Gastroesophageal sphincter (tissue), 3 donors: ENCODE measurements around the gene CCZ1.
"Not testable (repeated sequence)": the region's sequence is repeated elsewhere in the genome, so short reads cannot be mapped to it uniquely, and the experiment has no call there.

ENCODE experiments used
- EP300 ChIP-seq: sonication (generic); formaldehyde crosslinking; IDR thresholded peaks from one replicate; pipeline ENCODE4 v1.6.1; 2017; ENCODE audit warnings: antibody characterized with exemption, mild to moderate bottlenecking
- POLR2A ChIP-seq, 2 donors: fragments of 450-650 bp; IDR thresholded peaks; one replicate each; pipeline ENCODE4 v1.6.1; 2017; ENCODE audit warnings: antibody characterized with exemption in 2 of 2, mild to moderate bottlenecking in 2 of 2, moderate library complexity in 1 of 2
- POLR2AphosphoS5 ChIP-seq: sonication (generic); formaldehyde crosslinking; IDR thresholded peaks from one replicate; pipeline ENCODE4 v1.6.1; 2017; ENCODE audit warnings: antibody characterized with exemption
- TF ChIP-seq, protein P1 (sequence below), 4 experiments: fragments of 200-600 bp in 2 of 4; fragments of 450-650 bp in 2 of 4; sonication (generic) in 1 of 4; IDR thresholded peaks; one replicate each; pipeline ENCODE4 v1.5.1; 2017 to 2019; ENCODE audit warnings: antibody characterized with exemption in 4 of 4, mild to moderate bottlenecking in 2 of 4, moderate library complexity in 2 of 4

DNA sequence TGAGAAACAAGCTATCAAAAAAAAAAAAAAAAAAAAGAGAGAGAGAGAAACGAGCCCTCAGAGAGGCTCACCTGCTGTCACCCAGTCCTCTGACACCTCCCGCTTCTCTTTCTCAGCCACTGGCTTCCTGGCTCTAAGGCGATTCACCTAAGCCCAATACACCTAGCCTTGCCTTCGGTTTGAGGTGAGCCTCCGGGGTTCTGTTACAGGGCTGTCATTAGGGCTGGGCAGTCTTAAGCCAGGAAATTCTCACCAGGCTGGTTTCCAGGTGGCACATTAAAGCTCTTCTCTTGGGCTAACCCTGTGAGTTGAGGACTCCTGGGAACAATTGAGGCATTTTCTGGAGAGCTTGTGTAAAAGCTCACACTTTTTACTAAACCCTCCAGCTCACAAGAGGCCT is 10.5 kb upstream of the CCZ1 start:
- TF ChIP-seq, protein P1, sequence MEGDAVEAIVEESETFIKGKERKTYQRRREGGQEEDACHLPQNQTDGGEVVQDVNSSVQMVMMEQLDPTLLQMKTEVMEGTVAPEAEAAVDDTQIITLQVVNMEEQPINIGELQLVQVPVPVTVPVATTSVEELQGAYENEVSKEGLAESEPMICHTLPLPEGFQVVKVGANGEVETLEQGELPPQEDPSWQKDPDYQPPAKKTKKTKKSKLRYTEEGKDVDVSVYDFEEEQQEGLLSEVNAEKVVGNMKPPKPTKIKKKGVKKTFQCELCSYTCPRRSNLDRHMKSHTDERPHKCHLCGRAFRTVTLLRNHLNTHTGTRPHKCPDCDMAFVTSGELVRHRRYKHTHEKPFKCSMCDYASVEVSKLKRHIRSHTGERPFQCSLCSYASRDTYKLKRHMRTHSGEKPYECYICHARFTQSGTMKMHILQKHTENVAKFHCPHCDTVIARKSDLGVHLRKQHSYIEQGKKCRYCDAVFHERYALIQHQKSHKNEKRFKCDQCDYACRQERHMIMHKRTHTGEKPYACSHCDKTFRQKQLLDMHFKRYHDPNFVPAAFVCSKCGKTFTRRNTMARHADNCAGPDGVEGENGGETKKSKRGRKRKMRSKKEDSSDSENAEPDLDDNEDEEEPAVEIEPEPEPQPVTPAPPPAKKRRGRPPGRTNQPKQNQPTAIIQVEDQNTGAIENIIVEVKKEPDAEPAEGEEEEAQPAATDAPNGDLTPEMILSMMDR (IDR thresholded peaks at IDR 0.05): not testable (repeated sequence)
- TF ChIP-seq EP300; POLR2AphosphoS5; POLR2A (IDR thresholded peaks at IDR 0.05): not testable (repeated sequence)
